Fibroblast of the conjunctiva (primary cell): ENCODE measurements around the gene KRT85.
"Not testable (repeated sequence)": the region's sequence is repeated elsewhere in the genome, so short reads cannot be mapped to it uniquely, and the experiment has no call there.

Experiments
- DNase-seq: peaks from one replicate; pipeline ENCODE4 v3.0.0-alpha.2; 2010; ENCODE audit warnings: low read depth

The KRT85 gene

DNA sequence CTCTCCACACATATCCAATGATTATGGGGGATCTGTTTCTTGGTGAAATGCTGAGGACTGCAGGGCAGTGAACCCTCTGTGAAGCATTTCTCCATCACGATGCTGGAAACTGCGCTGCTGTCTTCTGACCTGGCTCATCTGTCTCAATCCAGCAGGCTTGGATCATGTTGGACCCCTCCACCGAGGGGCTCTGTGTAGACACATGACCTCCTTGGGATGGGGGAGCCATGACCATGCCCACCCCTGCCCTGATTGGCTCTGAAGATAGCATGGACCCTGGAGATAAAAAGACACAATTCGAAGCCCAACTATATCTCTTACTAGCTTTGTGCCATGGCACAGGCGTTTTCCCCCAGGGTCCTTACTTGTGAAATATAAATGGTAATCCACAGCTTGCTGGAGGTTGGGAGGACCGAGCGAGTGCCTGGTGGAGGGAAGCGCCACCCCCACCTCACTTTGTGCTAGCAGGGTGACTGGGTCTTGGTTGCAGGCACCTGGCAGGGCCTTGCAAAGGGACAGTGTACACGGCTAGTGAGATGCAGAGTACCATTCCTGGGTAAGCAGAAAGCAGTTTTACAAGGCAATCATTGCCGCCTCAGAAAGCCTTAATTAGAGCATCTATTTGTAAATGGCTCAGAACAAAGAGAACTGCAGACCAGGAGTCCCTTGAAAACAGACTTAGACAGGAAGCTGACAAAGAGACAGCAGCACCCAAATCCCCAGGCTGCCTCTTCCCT, 43.7 kb downstream of the KRT85 start:
- DNase-seq: no peak

DNA sequence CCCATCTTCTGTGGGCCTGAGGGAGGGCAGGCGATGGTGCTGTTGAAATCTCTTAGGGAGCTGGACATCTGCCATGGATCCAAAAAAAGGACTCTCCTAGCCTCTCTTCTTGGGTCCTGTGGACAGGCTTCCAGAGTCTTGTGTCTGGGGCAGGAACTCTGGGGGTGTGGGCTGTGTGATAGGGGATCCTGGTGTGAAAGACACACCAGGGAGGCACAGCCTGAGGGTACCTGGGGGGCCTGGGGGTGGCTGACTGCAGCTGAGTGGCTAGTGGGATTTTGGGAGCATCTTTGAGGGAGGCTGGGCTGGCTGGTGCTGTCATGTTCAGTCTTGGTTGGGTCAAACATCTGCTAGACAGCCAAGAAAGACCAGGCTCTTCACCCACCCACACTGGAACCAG, 44.3 kb downstream of the KRT85 start:
- no peak for DNase-seq

GRCh38 chr12:52322069-52322468, 45.2 kb downstream of the KRT85 start:
- DNase-seq: no peak

- DNase-seq: no peak
These were observed 45.9 kb downstream of the KRT85 start for GRCh38 chr12:52321418-52321817.

GRCh38 chr12:52320784-52321400, 46.4 kb downstream of the KRT85 start, which contains the start of gene KRT83:
Gene KRT83, minus strand, starts transcription at chr12:52321398. Its CDS starts 63 bp downstream, at chr12:52321335.
- DNase-seq: no peak

DNA sequence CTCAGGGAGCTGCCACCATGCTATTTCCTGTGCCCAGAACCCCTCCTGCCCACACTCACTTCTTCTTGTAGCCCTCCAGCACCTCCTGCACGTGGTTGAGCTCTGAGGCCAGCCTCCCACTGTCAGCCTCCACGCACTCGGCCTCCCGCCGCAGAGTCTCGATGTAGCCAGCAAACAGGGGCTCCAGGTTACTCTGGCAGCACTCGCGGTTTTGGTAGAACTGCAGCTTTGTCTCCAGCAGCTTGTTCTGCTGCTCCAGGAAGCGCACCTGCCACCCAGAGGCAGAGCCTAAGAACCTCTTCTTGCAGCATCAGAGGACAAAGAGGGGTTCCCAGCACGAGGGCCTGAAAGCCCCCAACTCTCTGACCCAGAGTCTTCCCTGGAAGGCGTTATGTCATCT, 48.2 kb downstream of the KRT85 start:
- DNase-seq: no peak

- no peak for DNase-seq
These were observed 48.9 kb downstream of the KRT85 start for GRCh38 chr12:52318241-52318990.

- DNase-seq: no peak
These were observed 49.7 kb downstream of the KRT85 start for GRCh38 chr12:52317468-52318052.

GRCh38 chr12:52316701-52317100, 50.6 kb downstream of the KRT85 start:
- DNase-seq: no peak

DNA sequence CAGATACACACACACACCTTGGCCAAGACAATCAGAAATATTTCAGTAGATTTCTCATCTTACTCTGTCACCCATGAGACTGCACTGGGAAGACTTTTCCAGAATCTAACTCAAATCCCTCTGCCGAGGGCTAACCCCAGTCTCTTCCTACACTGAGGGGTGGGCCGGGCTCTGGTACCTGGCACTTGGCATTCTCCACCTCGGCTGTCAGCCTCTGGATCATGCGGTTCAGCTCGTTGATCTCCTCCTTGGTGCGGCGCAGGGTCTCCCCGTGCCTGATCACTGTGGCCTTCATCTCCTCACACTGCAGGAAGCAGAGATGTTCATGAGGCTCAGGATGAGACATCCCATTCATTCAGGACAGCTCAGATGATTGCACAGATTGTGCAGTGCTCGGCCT, 51.0 kb downstream of the KRT85 start:
- no peak for DNase-seq

GRCh38 chr12:52315721-52316120, 51.6 kb downstream of the KRT85 start:
- DNase-seq: not testable (repeated sequence)

DNA sequence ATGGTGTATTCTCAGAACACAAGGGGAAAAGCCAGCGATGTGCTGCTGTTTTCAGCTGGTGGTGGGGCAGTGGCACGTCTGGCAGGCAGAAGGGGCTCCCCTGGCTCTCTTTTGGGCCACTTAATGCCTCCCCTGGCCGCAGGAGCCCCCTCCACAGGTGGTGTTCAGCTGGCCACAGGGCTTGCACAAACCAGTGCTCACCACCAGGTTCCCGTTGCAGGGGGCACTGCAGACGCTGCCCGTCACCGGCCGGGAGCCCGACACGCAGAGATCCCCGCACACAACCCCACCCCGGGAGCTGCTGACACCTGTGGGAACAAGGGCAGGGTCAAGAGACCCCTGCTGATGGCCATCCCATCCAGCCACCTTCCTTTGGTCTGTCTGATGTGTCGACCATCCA, 52.8 kb downstream of the KRT85 start:
- no peak for DNase-seq

GRCh38 chr12:52313926-52314325, 53.4 kb downstream of the KRT85 start:
- no peak for DNase-seq

GRCh38 chr12:52313461-52313860, 53.8 kb downstream of the KRT85 start:
- DNase-seq: no peak

DNA sequence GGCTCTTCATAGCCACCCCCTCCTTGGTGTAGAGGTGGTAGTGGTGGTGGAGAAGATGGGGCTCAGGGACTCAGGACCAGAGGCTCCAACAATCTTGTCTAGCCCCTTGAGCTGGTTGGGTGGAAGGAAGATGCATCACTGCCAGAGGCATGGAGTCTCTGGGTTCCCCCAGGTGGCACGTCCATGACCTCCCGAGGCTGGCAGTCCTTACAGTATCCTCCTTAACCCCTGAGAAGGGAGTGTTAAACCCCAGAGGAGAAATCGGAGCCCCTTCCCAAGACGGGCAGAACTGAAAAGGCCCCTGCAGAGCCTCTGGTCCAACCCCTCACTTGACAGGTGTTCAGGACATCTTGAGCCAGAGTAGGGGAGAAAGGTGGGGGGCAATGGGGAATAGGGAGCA, 55.2 kb downstream of the KRT85 start:
- no peak for DNase-seq

GRCh38 chr12:52311285-52311648, 56.0 kb downstream of the KRT85 start:
- no peak for DNase-seq

GRCh38 chr12:52310622-52311284, 56.5 kb downstream of the KRT85 start:
- DNase-seq: no peak
